OCI-LY3 (cell line): ENCODE measurements around the gene IL17REL.

Source experiments
- H2AFZ ChIP-seq: fragments of 200-600, 300-600 bp; shearing (Covaris generic); 2 replicates; pipeline ENCODE4 v1.6.0; 2014; ENCODE audit warnings: antibody characterized with exemption, low read depth, low read length
- H3K27ac ChIP-seq: fragments of 200-600, 300-600 bp; sonication (generic); 2 replicates; pipeline ENCODE4 v1.5.1; 2014; ENCODE audit warnings: mild to moderate bottlenecking, low read length, moderate library complexity, mixed read lengths
- H3K27me3 ChIP-seq: fragments of 200-600, 300-600 bp; sonication (generic); 2 replicates; pipeline ENCODE4 v1.6.1; 2014; ENCODE audit warnings: low read depth, low read length, mixed read lengths
- H3K36me3 ChIP-seq: fragments of 200-600, 300-600 bp; sonication (generic); replicated peaks from 2 replicates; pipeline ENCODE3; 2014; ENCODE audit warnings: low read depth, low read length, mixed read lengths
- H3K4me1 ChIP-seq: fragments of 300-600, 200-600 bp; sonication (generic); 2 replicates; pipeline ENCODE4 v1.6.1; 2014; ENCODE audit warnings: low read length, mixed read lengths
- H3K4me2 ChIP-seq: fragments of 200-600, 300-600 bp; sonication (generic); 2 replicates; pipeline ENCODE4 v1.6.1; 2014; ENCODE audit warnings: low read length, mixed read lengths
- H3K4me3 ChIP-seq: fragments of 300-600, 200-600 bp; sonication (generic); 2 replicates; pipeline ENCODE4 v1.5.1; 2014; ENCODE audit warnings: antibody characterized with exemption, mild to moderate bottlenecking, low read length, moderate library complexity
- H3K79me2 ChIP-seq: fragments of 300-600, 200-600 bp; shearing (Covaris generic); 2 replicates; pipeline ENCODE4 v1.6.1; 2014; ENCODE audit warnings: mild to moderate bottlenecking, low read length, mixed read lengths
- H3K9ac ChIP-seq: fragments of 300-600, 200-600 bp; shearing (Covaris generic); 2 replicates; pipeline ENCODE4 v1.6.0; 2014; ENCODE audit warnings: mild to moderate bottlenecking, low read length, moderate library complexity
- H3K9me3 ChIP-seq: fragments of 200-600, 300-600 bp; shearing (Covaris generic); 2 replicates; pipeline ENCODE4 v1.6.1; 2014; ENCODE audit warnings: low read length, mixed read lengths; ENCODE audit not compliant: insufficient read depth
- H4K20me1 ChIP-seq: fragments of 200-600, 300-600 bp; sonication (generic); 2 replicates; pipeline ENCODE4 v1.6.1; 2016; ENCODE audit warnings: low read length, mixed read lengths; ENCODE audit not compliant: insufficient read depth
- EZH2phosphoT487 ChIP-seq: fragments of 200-600 bp; shearing (Covaris generic); IDR thresholded peaks from 2 replicates; pipeline ENCODE4 v1.6.1; 2018; ENCODE audit warnings: antibody characterized with exemption, mixed run types, low read depth
- TF ChIP-seq, protein P1 (sequence below): fragments of 200-600, 300-600 bp; sonication (generic); IDR thresholded peaks from 2 replicates; pipeline ENCODE4 v1.5.1; 2014; ENCODE audit warnings: antibody characterized with exemption, low read length, low read depth

The IL17REL gene

GRCh38 chr22:50045211-50046018, 32.9 kb upstream of the IL17REL start:
- no peak overlapping the region for H3K4me3 ChIP-seq
- no peaks in the 10 kb centered on the region for H4K20me1 ChIP-seq
- H3K9ac ChIP-seq: no peak overlapping the region
- no peaks in the 10 kb centered on the region for H3K79me2 ChIP-seq
- H2AFZ ChIP-seq: no peak overlapping the region
- no peak overlapping the region for H3K27ac ChIP-seq
- no peak overlapping the region for H3K4me2 ChIP-seq
- H3K36me3 ChIP-seq: no peaks in the 10 kb centered on the region
- no peak for TF ChIP-seq EZH2phosphoT487
- TF ChIP-seq, protein P1, sequence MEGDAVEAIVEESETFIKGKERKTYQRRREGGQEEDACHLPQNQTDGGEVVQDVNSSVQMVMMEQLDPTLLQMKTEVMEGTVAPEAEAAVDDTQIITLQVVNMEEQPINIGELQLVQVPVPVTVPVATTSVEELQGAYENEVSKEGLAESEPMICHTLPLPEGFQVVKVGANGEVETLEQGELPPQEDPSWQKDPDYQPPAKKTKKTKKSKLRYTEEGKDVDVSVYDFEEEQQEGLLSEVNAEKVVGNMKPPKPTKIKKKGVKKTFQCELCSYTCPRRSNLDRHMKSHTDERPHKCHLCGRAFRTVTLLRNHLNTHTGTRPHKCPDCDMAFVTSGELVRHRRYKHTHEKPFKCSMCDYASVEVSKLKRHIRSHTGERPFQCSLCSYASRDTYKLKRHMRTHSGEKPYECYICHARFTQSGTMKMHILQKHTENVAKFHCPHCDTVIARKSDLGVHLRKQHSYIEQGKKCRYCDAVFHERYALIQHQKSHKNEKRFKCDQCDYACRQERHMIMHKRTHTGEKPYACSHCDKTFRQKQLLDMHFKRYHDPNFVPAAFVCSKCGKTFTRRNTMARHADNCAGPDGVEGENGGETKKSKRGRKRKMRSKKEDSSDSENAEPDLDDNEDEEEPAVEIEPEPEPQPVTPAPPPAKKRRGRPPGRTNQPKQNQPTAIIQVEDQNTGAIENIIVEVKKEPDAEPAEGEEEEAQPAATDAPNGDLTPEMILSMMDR: no peak
- no peaks in the 10 kb centered on the region for H3K4me1 ChIP-seq
- H3K27me3 ChIP-seq: no peaks in the 10 kb centered on the region
- H3K9me3 ChIP-seq: no peaks in the 10 kb centered on the region

- no peak overlapping the region for H3K9ac ChIP-seq
- no peaks in the 10 kb centered on the region for H4K20me1 ChIP-seq
- no peaks in the 10 kb centered on the region for H3K27me3 ChIP-seq
- no peaks in the 10 kb centered on the region for H3K79me2 ChIP-seq
- H3K4me2 ChIP-seq: no peak overlapping the region
- H2AFZ ChIP-seq: no peak overlapping the region
- H3K9me3 ChIP-seq: no peaks in the 10 kb centered on the region
- no peak for TF ChIP-seq EZH2phosphoT487
- TF ChIP-seq, protein P1: no peak
- no peaks in the 10 kb centered on the region for H3K4me1 ChIP-seq
- no peaks in the 10 kb centered on the region for H3K36me3 ChIP-seq
- no peak overlapping the region for H3K4me3 ChIP-seq
- H3K27ac ChIP-seq: no peak overlapping the region
Measured at GRCh38 chr22:50044485-50045118, 32.0 kb upstream of the IL17REL start.

- Histone ChIP-seq H3K4me3 (no peak overlapping the region), H3K27me3 (no peaks in the 10 kb centered on the region), H3K79me2 (no peaks in the 10 kb centered on the region), H2AFZ (no peak overlapping the region), H3K27ac (no peak overlapping the region), H3K4me1 (no peaks in the 10 kb centered on the region), H4K20me1 (no peaks in the 10 kb centered on the region), H3K9me3 (no peaks in the 10 kb centered on the region; the same call in 1 of the 2 replicates), H3K9ac (no peak overlapping the region), H3K4me2 (no peak overlapping the region), H3K36me3 (no peaks in the 10 kb centered on the region)
- TF ChIP-seq EZH2phosphoT487: no peak
- TF ChIP-seq, protein P1: no peak
Measured at GRCh38 chr22:50041361-50042065, 28.9 kb upstream of the IL17REL start.

DNA sequence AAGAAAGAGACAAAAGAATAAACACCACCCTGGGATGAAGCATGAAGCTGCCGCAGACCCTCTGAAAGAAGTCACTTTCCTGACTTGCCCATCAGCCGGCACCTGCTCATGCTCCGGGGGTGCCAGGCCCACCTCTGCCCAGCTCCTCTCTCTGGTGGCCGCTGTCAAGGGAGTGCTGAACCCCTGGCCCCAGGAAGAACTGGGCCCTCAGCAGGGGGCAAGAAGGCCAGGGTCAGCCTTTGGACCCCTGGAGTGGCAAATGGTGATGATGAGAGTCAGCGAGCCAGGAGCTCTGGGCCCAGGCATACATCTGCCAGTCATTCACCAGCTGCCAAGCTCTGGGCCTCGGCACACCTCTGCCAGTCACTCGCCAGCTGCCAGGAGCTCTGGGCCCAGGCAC, 28.2 kb upstream of the IL17REL start:
- H3K4me2 ChIP-seq: no peak overlapping the region
- no peak overlapping the region for H3K27ac ChIP-seq
- H3K27me3 ChIP-seq: no peaks in the 10 kb centered on the region

More for the DNA sequence above, 28.2 kb upstream of the IL17REL start:
- Histone ChIP-seq H3K9me3 (no peaks in the 10 kb centered on the region; the same call in 1 of the 2 replicates), H2AFZ (no peak overlapping the region), H3K36me3 (no peaks in the 10 kb centered on the region), H3K79me2 (no peaks in the 10 kb centered on the region), H4K20me1 (no peaks in the 10 kb centered on the region), H3K4me1 (no peaks in the 10 kb centered on the region), H3K4me3 (no peak overlapping the region), H3K9ac (no peak overlapping the region)
- TF ChIP-seq EZH2phosphoT487: no peak
- TF ChIP-seq, protein P1: no peak
